Activated CD4-positive, alpha-beta T cell treated with anti-CD3 and anti-CD28 coated beads, Interleukin-2, Interleukin-4, amounts not matched to agents 100 ng/mL and 50 ng/mL, durations not matched to agents 16 hours and 8 hours (primary cell): ENCODE measurements around the gene PARD3.
"Not testable (repeated sequence)": the region's sequence is repeated elsewhere in the genome, so short reads cannot be mapped to it uniquely, and the experiment has no call there.

Experiments used
- DNase-seq: peaks from one replicate; pipeline ENCODE4 v3.0.0-alpha.2; 2020; ENCODE audit warnings: low spot score

PARD3 gene

GRCh38 chr10:34742456-34742855 lies 72.6 kb downstream of the PARD3 start:
- DNase-seq = no peak

- not testable (repeated sequence) for DNase-seq
Measured at GRCh38 chr10:34741087-34741486, 74.0 kb downstream of the PARD3 start.

- DNase-seq = no peak
Measured at GRCh38 chr10:34740321-34740720, 74.8 kb downstream of the PARD3 start.

- DNase-seq = no peak
Measured at GRCh38 chr10:34739915-34740314, 75.2 kb downstream of the PARD3 start.

- DNase-seq = no peak
Measured at GRCh38 chr10:34737772-34738169, 77.3 kb downstream of the PARD3 start.

DNA sequence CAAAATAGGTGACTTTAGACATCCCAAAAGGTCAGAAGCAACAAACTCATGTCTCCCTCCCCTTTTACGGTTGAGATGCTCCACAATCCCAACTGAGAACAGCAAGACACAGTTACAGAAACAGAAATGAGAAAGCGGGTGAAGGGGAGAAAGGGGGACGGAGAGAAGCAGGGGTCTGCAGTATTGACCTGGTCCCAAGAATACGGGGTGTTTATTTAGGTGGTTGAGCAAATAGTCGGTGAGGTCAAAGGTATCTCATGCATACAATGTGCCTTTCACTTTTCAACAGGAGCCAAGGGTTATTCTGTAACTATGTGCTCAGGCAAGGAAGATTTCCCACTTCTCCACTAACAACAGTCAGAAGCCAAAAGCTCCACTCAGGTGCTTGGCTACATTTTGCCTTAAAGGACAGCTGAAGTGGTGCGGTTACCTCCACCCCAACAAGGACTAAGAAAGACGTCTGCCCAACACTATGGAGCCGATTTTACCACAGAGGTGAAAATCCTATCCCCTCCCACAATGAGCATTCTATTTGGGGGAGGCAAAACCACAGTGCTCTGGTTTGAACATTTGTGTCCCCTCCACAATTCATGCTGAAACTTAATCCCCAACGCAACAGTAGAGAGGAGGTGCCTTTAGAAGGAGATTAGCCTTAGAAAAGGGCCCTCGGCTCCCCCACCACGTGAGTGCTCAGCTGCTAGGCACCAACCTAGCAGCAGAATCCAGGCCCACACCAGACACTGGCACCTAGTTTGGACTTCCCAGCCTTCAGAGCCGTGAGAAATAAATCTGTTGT lies 77.9 kb downstream of the PARD3 start:
- DNase-seq = no peak

- DNase-seq = no peak
Measured at GRCh38 chr10:34734918-34735317, 80.2 kb downstream of the PARD3 start.

- DNase-seq = no peak
Measured at GRCh38 chr10:34732926-34733325, 82.2 kb downstream of the PARD3 start.

- no peak for DNase-seq
Measured at GRCh38 chr10:34731885-34732701, 83.0 kb downstream of the PARD3 start.

GRCh38 chr10:34731213-34731612 lies 83.9 kb downstream of the PARD3 start:
- no peak for DNase-seq

DNA sequence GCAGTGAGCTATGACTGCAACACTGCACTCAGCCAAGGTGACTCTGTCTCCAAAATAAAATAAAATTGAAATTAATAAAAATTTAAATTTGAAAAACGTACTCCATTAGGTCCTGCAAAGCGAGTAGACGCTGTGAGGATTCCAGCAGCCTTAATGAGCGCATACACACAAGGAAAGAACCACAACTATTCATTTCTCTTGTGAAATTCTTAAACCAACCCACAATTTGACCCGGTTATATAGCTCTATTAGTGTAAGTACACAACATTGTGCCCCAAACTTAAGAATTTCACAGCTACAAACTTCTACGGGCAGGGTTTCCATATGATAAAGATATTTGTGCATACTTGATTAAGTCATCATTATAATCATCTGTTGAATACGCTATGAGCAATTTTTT lies 84.4 kb downstream of the PARD3 start:
- DNase-seq = no peak

DNA sequence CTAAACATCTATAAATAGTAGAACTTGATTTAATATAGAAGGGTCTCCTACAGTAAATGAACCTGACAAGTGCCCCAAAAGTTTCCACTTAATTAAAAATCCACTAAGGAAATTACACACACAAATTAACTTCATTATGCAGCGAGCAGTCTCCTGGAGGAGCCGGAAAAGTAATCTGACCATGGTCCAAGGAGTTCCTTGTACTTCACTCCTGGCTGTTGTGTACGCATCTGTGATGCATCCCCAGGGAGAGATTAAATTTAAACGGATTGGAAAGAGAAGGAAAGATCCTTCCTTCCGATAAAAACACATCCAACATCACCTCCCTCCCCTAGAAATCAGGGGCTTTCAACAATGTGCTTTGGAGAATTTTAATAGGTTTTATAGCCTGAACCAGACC lies 85.5 kb downstream of the PARD3 start:
- no peak for DNase-seq

DNA sequence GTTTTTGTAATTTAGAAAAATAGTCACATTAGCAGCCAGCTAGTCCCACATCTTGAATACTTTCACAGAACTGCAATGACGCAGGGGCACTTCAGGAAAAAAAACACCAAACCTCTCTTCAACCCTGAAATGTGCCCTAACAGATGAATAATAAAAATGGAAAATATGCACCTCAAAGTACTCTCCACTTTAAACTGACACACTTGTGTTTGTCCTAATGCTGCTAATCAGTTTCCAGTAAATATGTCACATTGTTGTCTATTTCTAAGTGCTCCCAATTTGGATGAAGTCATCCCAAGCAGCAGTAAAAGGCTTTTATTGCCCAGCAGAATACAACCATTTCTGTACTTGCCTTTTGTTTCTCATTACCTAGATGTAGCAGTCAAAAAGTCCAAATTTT lies 86.7 kb downstream of the PARD3 start:
- DNase-seq = no peak

DNA sequence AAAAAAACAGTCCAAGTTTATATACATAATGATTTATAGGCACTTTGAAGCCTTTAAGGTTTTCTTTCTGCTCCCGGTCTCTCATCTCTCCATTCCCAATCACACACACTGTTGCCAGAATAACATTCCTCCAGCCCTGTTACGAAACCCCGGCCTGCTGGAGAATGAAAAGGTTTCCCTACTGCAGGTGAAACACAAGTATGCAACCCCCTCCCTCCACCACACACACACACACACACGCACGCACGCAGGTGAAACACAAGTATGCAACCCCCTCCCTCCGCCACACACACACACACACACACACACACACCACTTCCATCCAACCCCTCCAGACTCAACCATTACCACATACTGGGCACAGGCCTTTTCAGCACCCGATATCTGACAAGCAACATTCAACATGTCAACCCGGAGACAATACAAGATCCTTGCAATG lies 87.5 kb downstream of the PARD3 start:
- no peak for DNase-seq

DNA sequence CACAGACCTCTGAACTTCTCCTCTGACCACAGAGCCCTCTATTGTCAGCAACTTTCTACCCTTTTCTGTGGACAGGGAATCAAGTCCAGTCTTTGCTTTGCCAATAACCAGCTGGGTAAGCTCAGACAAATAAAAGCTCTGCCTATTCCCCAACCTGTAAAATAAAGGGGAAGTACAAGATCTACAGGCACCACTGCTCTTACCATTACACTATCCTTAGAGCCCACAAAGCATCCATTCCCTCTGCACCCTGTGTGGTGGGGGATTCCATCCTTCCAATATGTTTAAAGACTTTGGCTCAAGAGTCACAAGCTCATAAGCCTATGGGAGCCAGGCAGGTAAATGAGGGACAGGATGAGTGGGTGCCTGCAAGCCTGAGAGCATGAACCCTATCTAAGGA lies 88.2 kb downstream of the PARD3 start:
- no peak for DNase-seq

DNA sequence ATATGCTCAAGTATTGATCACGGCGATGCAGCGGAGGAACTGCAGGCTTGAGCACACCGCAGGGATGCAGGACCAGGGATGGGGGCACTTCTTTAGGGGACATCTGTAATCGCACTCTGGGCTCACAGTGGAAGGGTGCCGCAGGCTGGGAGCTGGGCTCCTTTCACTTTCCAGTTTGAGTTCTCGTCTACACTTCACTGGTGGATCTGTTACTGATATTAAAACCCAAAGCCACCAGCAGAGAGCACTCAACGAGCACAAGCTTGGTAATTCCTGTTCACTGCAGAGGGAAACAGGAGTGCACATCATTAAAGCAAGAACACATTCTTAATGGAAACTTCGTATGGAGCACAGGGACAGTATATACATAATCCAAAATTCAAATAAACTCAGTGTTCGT lies 91.3 kb downstream of the PARD3 start:
- no peak for DNase-seq

DNA sequence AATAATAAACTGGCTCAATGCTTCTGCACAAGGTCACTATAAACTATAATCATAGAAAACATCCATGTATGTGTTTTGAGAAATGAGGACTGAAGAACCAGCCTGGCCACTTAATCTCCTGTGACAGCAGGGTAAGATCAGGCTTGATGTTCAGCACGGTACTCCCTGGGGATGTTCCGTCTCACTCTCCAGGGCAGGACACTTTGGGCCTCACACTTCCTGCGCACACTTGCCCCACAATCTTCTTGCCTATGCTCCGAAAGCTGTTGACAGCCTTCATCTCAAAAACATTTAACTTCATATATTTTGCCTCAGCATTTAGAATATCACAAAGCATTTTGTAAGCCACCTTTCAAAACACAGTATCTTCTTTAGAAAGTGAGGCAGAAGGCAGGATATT lies 92.7 kb downstream of the PARD3 start:
- DNase-seq = no peak

DNA sequence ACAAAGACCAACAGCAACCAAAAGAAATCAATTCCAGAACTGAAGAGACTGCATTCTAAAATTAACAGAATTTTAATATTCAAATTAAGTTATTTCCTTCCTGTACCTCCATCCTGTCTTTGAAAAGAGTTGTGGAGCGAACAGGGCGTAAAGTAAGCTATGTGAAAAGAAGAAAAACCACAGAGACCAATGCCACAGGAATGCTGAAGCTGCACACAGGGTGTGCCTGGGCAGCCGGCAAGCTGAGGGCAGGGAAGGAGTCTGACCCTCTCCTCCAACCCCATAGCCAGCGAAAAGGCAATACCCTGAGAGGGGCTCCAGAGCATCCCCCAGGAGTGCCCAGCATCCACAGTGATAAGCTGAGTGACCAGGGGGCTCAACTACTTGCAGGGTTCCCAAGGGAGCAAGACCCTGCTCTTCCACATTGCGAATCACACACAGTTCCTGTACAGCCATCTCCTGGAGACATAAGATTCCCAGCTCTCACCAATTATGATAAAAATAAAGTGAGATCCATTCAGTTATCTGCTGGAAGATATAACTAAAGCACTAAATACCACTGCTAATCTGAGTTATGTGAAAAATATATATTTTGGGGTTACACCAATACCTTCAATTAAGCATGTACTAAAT lies 93.8 kb downstream of the PARD3 start:
- DNase-seq = no peak

DNA sequence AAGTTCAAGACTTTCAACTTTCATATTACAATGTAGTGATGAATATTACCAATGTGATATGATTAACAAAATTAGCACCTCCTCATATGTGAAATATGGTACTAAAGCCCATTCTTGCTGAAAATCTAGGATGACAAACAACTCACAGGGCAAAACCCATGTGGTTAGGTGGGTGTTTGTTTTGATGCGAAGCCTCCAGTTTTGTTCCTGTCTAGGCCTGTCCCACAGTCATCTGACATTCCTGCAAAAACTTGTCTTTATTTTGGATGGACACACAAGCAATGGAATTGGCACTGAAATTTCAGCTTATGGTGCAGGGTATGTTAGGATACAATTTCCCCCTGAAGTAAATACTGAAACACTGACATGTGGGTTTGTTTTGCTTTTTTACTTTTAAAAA lies 95.3 kb downstream of the PARD3 start:
- DNase-seq = no peak

- DNase-seq = no peak
Measured at GRCh38 chr10:34719328-34719727, 95.8 kb downstream of the PARD3 start.

- no peak for DNase-seq
Measured at GRCh38 chr10:34717429-34717828, 97.7 kb downstream of the PARD3 start.

GRCh38 chr10:34716958-34717357 lies 98.1 kb downstream of the PARD3 start:
- no peak for DNase-seq

- DNase-seq = no peak
Measured at GRCh38 chr10:34716234-34716633, 98.9 kb downstream of the PARD3 start.
